H1 (cell line): ENCODE data around the gene NAGLU.

Source experiments
- CTCF ChIP-seq, 3 experiments: IDR thresholded peaks; 1 replicate in 2 of 3; 2 replicates in 1 of 3; pipeline versions ENCODE4 v1.5.1 to v1.6.1; 2011; ENCODE audit warnings: low read length in 3 of 3, mild to moderate bottlenecking in 3 of 3, inconsistent platforms in 2 of 3, low read depth in 1 of 3, moderate library complexity in 1 of 3; ENCODE audit not compliant: insufficient read depth in 1 of 3; ENCODE audit errors: control extremely low read depth in 1 of 3
- FOSL1 ChIP-seq: IDR thresholded peaks from 2 replicates; pipeline ENCODE4 v1.6.1; 2011; ENCODE audit warnings: mild to moderate bottlenecking, low read depth, low read length, moderate library complexity; ENCODE audit not compliant: insufficient read depth
- POLR2A ChIP-seq, 2 experiments: IDR thresholded peaks; 1 replicate in 1 of 2; 2 replicates in 1 of 2; pipeline ENCODE4 v1.6.1; 2011; ENCODE audit warnings: low read depth in 2 of 2, low read length in 2 of 2, mild to moderate bottlenecking in 2 of 2; ENCODE audit errors: control extremely low read depth in 1 of 2
- RAD21 ChIP-seq, 2 experiments: IDR thresholded peaks in 1 of 2; conservative IDR thresholded peaks in 1 of 2; 2 replicates each; pipeline ENCODE4 v1.6.1; 2011; ENCODE audit warnings: low read depth in 2 of 2, low read length in 2 of 2, improper control_type of control experiment in 1 of 2, inconsistent platforms in 1 of 2, mild to moderate bottlenecking in 1 of 2, moderate library complexity in 1 of 2
- SP1 ChIP-seq: IDR thresholded peaks from 2 replicates; pipeline ENCODE4 v1.6.1; 2011; ENCODE audit warnings: low read depth, low read length
- ZNF274 ChIP-seq: IDR thresholded peaks from 2 replicates; pipeline ENCODE4 v1.7.0; 2012; ENCODE audit warnings: low read length, borderline replicate concordance; ENCODE audit errors: extremely low read depth

GRCh38 chr17:42517516-42517915, 18.5 kb upstream of the NAGLU start:
- TF ChIP-seq ZNF274 (no peak), POLR2A (IDR thresholded peaks at IDR 0.05; ENCODE audit: control extremely low read depth in 1 of 2, low read depth in 2 of 2, low read length in 2 of 2) (no peak), CTCF (IDR thresholded peaks at IDR 0.05; ENCODE audit: control extremely low read depth in 1 of 3, insufficient read depth in 1 of 3, low read depth in 1 of 3, low read length in 3 of 3) (peak; percentile 92 to 99 (median 99)), FOSL1 (no peak), SP1 (no peak), RAD21 (IDR thresholded peaks at IDR 0.05 in 1 of 2, conservative IDR thresholded peaks at IDR 0.05 in 1 of 2; ENCODE audit: low read depth in 2 of 2, low read length in 2 of 2) (peak; percentile 71 to 73)
